MM.1S (cell line): ENCODE measurements around the gene SURF1.

Source experiments
- CTCF ChIP-seq: fragments of 300-600 bp; sonication (generic); IDR thresholded peaks from 2 replicates; pipeline ENCODE4 v1.5.1; 2016; ENCODE audit warnings: antibody characterized with exemption, low read length, mixed read lengths
- EZH2 ChIP-seq: fragments of 300-600 bp; sonication (generic); optimal IDR thresholded peaks from 2 replicates; pipeline ENCODE3; 2017; ENCODE audit warnings: low read depth, mild to moderate bottlenecking, antibody characterized with exemption, low read length, mixed read lengths
- EZH2phosphoT487 ChIP-seq: fragments of 300-600 bp; sonication (generic); IDR thresholded peaks from 2 replicates; pipeline ENCODE4 v1.6.1; 2018; ENCODE audit warnings: antibody characterized with exemption, low read length

- TF ChIP-seq CTCF (no peak), EZH2phosphoT487 (no peak), EZH2 (no peak)
Observed at GRCh38 chr9:133352635-133353340, 3.5 kb downstream of the SURF1 start.
